Left renal pelvis (tissue), 4 donors: Measurements from ENCODE around the gene VHLL. TPM values are rescaled to one million over a fixed set of nuclear protein-coding genes. Genes with fewer than 3 reads are reported as not detected.
"Not testable (repeated sequence)": the region's sequence is repeated elsewhere in the genome, so short reads cannot be mapped to it uniquely, and the experiment has no call there.

Experiments used
- DNase-seq, 4 donors: peaks; one replicate each; pipeline ENCODE4 v3.0.0-alpha.2; 2013; ENCODE audit warnings: low read depth in 4 of 4, low spot score in 3 of 4
- polyA plus RNA-seq, 4 donors: library from polyadenylated mRNA; unstranded; fragments of 120-200 nt; gene quantifications; one replicate each; pipeline ENCODE4 v1.2.1, GENCODE V29; 2013; ENCODE audit not compliant: insufficient read length in 4 of 4

Gene VHLL
- not detected for polyA plus RNA-seq

- no peak for DNase-seq
Measured at GRCh38 chr1:156298852-156299357, at the start of gene VHLL. TSS of gene VHLL (minus strand) at chr1:156299307. CDS start at chr1:156299189, 118 bp downstream.

GRCh38 chr1:156347331-156347730 is 48.2 kb upstream of the VHLL start:
- DNase-seq = no peak

- no peak for DNase-seq
Measured at GRCh38 chr1:156346636-156347035, 47.5 kb upstream of the VHLL start.

GRCh38 chr1:156346035-156346434 is 46.9 kb upstream of the VHLL start:
- DNase-seq = not testable (repeated sequence)

- DNase-seq = no peak
Measured at GRCh38 chr1:156344409-156344808, 45.3 kb upstream of the VHLL start.

GRCh38 chr1:156342166-156342955 is 43.3 kb upstream of the VHLL start:
- no peak for DNase-seq

GRCh38 chr1:156338180-156338976 is 39.3 kb upstream of the VHLL start, which contains the start of the genes CCT3 and TSACC:
TSS of gene CCT3 (minus strand) at chr1:156338292. CDS start at chr1:156338184, 108 bp downstream.
TSS of gene TSACC (plus strand) at chr1:156338526. CDS start at chr1:156339758, 1,232 bp downstream.
- DNase-seq = peak; percentile 99

- no peak for DNase-seq
Measured at GRCh38 chr1:156337888-156338179, 38.7 kb upstream of the VHLL start.

- no peak for DNase-seq
Measured at GRCh38 chr1:156337052-156337887, 38.2 kb upstream of the VHLL start.

- DNase-seq = no peak
Measured at GRCh38 chr1:156336242-156336641, 37.1 kb upstream of the VHLL start.

GRCh38 chr1:156323179-156323578 is 24.1 kb upstream of the VHLL start:
- not testable (repeated sequence) for DNase-seq

GRCh38 chr1:156320560-156320959 is 21.5 kb upstream of the VHLL start:
- no peak for DNase-seq

GRCh38 chr1:156319664-156320063 is 20.6 kb upstream of the VHLL start:
- no peak for DNase-seq

GRCh38 chr1:156316909-156317308 is 17.8 kb upstream of the VHLL start:
- no peak for DNase-seq

GRCh38 chr1:156310962-156311361 is 11.9 kb upstream of the VHLL start:
- no peak for DNase-seq

GRCh38 chr1:156308078-156308477 is 9.0 kb upstream of the VHLL start:
- no peak for DNase-seq

- DNase-seq = no peak
Measured at GRCh38 chr1:156305215-156305614, 6.1 kb upstream of the VHLL start.

- DNase-seq = no peak
Measured at GRCh38 chr1:156303241-156303640, 4.1 kb upstream of the VHLL start.

- DNase-seq = peak in 1 of 4 donors; percentile 64
Measured at GRCh38 chr1:156295391-156295947, 3.6 kb downstream of the VHLL start, which contains the start of gene GLMP. TSS of gene GLMP (minus strand) at chr1:156295679. CDS start at chr1:156295645, 34 bp downstream.

GRCh38 chr1:156293895-156294294 is 5.2 kb downstream of the VHLL start:
- no peak for DNase-seq
